Measurements from ENCODE around the gene PLA2G2C. TPM values are rescaled to one million over a fixed set of nuclear protein-coding genes. Genes with fewer than 3 reads are reported as not detected.
A peak's percentile ranks its signal among the peaks of the same experiment; 100 is the strongest.

Gene PLA2G2C
- total and polyA plus RNA-seq, 8 donors, result 0.43 to 1.3 (median 0.73) TPM; not detected in 5

GRCh38 chr1:20168564-20169491 lies 17.5 kb downstream of the PLA2G2C start:
- H3K4me1 ChIP-seq, result peaks cover 0 to 21% (median 6%) of the 10 kb centered on the region in 4 donors
- H3K36me3 ChIP-seq, result no peaks in the 10 kb centered on the region
- H3K4me3 ChIP-seq, result no peak overlapping the region
- peaks cover 0 to 26% (median 0%) of the 10 kb centered on the region in 3 donors for H3K27me3 ChIP-seq
- no peak for DNase-seq
- TF ChIP-seq EP300 (IDR thresholded peaks at IDR 0.05), result no peak
- no peak for TF ChIP-seq POLR2AphosphoS5 (IDR thresholded peaks at IDR 0.05)
- TF ChIP-seq CTCF (IDR thresholded peaks at IDR 0.05), result no peak
- no peak for TF ChIP-seq POLR2A (IDR thresholded peaks at IDR 0.05)
- WGBS, 5 donors, result 62 to 82% (median 74%) methylated on average over 9 of the region's 9 CpGs
- H3K27ac ChIP-seq, result no peak overlapping the region
- intact Hi-C loops (cut with DNase I; ENCODE audit: low total_unique reads), result no loop called here
- H3K9me3 ChIP-seq, result peaks cover 0 to 11% (median 3%) of the 10 kb centered on the region in 4 donors

GRCh38 chr1:20167126-20167525 lies 19.2 kb downstream of the PLA2G2C start:
- Histone ChIP-seq H3K9me3 (peaks cover 0 to 27% (median 11%) of the 10 kb centered on the region in 4 donors), H3K4me3 (no peak overlapping the region), H3K27me3 (peaks cover 0 to 27% (median 0%) of the 10 kb centered on the region in 3 donors), H3K36me3 (no peaks in the 10 kb centered on the region), H3K27ac (no peak overlapping the region), H3K4me1 (peaks cover 0 to 11% (median 6%) of the 10 kb centered on the region in 4 donors)
- intact Hi-C loops (cut with DNase I; ENCODE audit: low total_unique reads), result no loop called here
- TF ChIP-seq EP300 (IDR thresholded peaks at IDR 0.05) (no peak), POLR2AphosphoS5 (IDR thresholded peaks at IDR 0.05) (no peak), POLR2A (IDR thresholded peaks at IDR 0.05) (no peak), CTCF (IDR thresholded peaks at IDR 0.05) (no peak)
- no peak for DNase-seq
- WGBS, 5 donors, result 81 to 87% (median 83%) methylated on average over 8 of the region's 8 CpGs

DNA sequence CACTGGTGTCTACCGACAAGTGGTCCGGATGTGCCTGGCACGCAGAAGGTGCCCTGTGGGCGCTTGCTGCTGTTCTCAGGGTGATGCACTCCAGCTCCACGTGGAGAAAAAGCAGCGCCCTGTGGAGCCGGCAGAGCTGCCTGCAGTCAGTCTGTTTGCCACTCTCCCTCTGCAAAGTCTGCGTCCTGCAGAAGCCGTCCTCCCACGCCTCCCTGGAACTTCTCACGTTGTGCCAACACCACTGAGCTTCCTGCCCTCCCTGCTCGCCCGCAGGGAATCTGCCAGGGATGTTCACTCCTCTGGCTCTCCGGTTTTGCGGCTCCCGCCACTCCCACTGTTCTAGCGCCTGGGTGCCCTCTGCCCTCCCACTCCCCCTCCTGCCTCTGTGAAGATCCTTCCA lies 20.3 kb downstream of the PLA2G2C start:
- DNase-seq, result no peak
- H3K36me3 ChIP-seq, result no peaks in the 10 kb centered on the region
- H3K27ac ChIP-seq, result peak overlapping the region in 1 of 5 donors; percentile 22
- intact Hi-C loops (cut with DNase I; ENCODE audit: low total_unique reads), result no loop called here
- 62 to 73% (median 68%) methylated on average over 16 to 17 of the region's 17 CpGs for WGBS, 5 donors
- no peak for TF ChIP-seq CTCF (IDR thresholded peaks at IDR 0.05)
- no peak for TF ChIP-seq POLR2AphosphoS5 (IDR thresholded peaks at IDR 0.05)
- TF ChIP-seq POLR2A (IDR thresholded peaks at IDR 0.05), result no peak
- TF ChIP-seq EP300 (IDR thresholded peaks at IDR 0.05), result no peak
- H3K4me3 ChIP-seq, result no peak overlapping the region
- H3K9me3 ChIP-seq, result peaks cover 0 to 38% (median 20%) of the 10 kb centered on the region in 4 donors
- H3K4me1 ChIP-seq, result peaks cover 0 to 9% (median 2%) of the 10 kb centered on the region in 4 donors
- H3K27me3 ChIP-seq, result peaks cover 0 to 27% (median 0%) of the 10 kb centered on the region in 3 donors

DNA sequence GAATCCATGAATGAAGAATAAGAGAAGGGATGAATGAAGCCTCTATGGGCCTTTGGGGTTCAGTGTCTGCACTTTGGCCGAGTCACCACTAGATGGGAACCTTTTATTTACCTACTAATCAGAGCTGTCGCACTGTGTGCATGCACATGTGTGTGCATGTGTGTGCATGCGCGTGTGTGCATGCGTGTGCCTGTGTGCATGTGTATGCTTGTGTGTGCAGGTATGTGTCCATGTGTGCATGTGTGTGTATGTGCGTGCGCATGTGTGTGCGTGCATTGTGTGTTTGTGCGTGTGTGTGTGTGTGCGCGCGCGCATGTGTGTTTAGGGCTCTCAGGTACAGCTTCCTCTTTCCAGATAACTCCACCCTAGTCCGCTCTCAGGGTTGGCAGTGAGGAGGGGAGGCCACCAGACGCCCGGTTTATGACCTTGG lies 20.8 kb downstream of the PLA2G2C start:
- peaks cover 4 to 43% (median 26%) of the 10 kb centered on the region in 4 donors for H3K9me3 ChIP-seq
- no peak overlapping the region for H3K4me3 ChIP-seq
- TF ChIP-seq POLR2A (IDR thresholded peaks at IDR 0.05) (no peak), CTCF (IDR thresholded peaks at IDR 0.05) (no peak), POLR2AphosphoS5 (IDR thresholded peaks at IDR 0.05) (no peak), EP300 (IDR thresholded peaks at IDR 0.05) (no peak)
- DNase-seq, result no peak
- intact Hi-C loops (cut with DNase I; ENCODE audit: low total_unique reads), result no loop called here
- H3K27me3 ChIP-seq, result peaks cover 0 to 27% (median 0%) of the 10 kb centered on the region in 3 donors
- H3K36me3 ChIP-seq, result no peaks in the 10 kb centered on the region
- 77 to 89% (median 86%) methylated on average over 16 of the region's 16 CpGs for WGBS, 5 donors
- H3K27ac ChIP-seq, result peak overlapping the region in 1 of 5 donors; percentile 22
- peaks cover 0 to 9% (median 0%) of the 10 kb centered on the region in 4 donors for H3K4me1 ChIP-seq
